ENCODE data around the gene WIPI1. TPM values are rescaled to one million over a fixed set of nuclear protein-coding genes. Genes with fewer than 3 reads are reported as not detected.

WIPI1 gene
- total RNA-seq, 1 donor from 2014 or later = 37.3 TPM

DNA sequence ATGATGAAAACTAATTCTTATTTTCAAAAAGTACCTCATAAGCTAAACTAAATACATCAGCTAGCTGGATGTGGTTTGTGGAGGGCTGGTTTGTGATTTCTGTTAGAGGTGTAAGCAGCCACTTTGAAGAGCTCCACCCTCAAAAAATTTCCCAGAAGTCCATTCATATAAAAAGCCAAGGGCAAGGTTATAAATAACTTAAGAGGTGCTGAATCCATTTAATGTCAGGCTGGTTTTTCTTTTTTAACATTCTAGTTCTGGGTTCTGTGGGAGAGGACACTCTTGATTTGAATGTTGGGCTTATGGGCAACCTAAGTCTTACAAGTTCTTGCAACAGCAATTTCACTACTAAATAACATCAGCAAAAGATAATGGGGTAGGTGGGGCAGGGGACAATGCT, 3.4 kb upstream of the WIPI1 start:
- Histone ChIP-seq H3K27me3 (no peaks in the 10 kb centered on the region), H3K36me3 (no peaks in the 10 kb centered on the region), H3K27ac (no peak overlapping the region), H3K4me3 (no peak overlapping the region), H3K4me1 (peaks cover 26% of the 10 kb centered on the region), H3K9me3 (no peaks in the 10 kb centered on the region)
- TF ChIP-seq POLR2AphosphoS5 (IDR thresholded peaks at IDR 0.05; ENCODE audit: insufficient read depth in 1 of 2, low read depth in 1 of 2) (no peak), POLR2A (IDR thresholded peaks at IDR 0.05) (no peak)
- TF ChIP-seq, protein P1, sequence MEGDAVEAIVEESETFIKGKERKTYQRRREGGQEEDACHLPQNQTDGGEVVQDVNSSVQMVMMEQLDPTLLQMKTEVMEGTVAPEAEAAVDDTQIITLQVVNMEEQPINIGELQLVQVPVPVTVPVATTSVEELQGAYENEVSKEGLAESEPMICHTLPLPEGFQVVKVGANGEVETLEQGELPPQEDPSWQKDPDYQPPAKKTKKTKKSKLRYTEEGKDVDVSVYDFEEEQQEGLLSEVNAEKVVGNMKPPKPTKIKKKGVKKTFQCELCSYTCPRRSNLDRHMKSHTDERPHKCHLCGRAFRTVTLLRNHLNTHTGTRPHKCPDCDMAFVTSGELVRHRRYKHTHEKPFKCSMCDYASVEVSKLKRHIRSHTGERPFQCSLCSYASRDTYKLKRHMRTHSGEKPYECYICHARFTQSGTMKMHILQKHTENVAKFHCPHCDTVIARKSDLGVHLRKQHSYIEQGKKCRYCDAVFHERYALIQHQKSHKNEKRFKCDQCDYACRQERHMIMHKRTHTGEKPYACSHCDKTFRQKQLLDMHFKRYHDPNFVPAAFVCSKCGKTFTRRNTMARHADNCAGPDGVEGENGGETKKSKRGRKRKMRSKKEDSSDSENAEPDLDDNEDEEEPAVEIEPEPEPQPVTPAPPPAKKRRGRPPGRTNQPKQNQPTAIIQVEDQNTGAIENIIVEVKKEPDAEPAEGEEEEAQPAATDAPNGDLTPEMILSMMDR (IDR thresholded peaks at IDR 0.05) = no peak
- intact Hi-C loops (cut with DNase I) = loop anchor here (10.0 kb wide), 1 partner anchor 286 kb away; no protein-coding TSS in a partner anchor
- no peak for DNase-seq (ENCODE audit: extremely low spot score in 2 of 2)

DNA sequence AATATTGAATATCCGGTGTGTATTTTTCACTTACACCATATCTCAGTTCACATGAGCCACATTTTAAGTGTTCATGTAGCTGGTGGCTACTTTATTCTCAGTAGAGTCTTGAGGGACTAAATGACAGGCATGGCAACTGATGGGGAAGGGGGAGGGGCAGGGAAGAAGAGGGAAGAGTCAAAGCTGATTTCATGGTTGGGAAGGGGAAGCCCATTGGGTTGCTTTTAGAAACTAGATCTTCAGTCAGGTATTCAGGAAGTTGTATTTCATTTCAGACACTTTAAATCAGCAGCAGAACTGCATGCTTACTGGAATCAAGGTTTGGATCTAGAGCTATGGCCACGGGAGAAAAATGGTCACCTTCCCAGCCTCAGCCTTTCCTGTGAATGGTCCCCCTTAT, 2.9 kb upstream of the WIPI1 start:
- no peak for TF ChIP-seq POLR2A (IDR thresholded peaks at IDR 0.05)
- TF ChIP-seq, protein P1 (IDR thresholded peaks at IDR 0.05) = no peak
- intact Hi-C loops (cut with DNase I) = loop anchor here (10.0 kb wide), 1 partner anchor 285 kb away; no protein-coding TSS in a partner anchor
- H3K36me3 ChIP-seq = no peaks in the 10 kb centered on the region
- no peak overlapping the region for H3K4me3 ChIP-seq
- H3K27me3 ChIP-seq = no peaks in the 10 kb centered on the region
- no peaks in the 10 kb centered on the region for H3K9me3 ChIP-seq
- no peak for DNase-seq (ENCODE audit: extremely low spot score in 2 of 2)
- H3K27ac ChIP-seq = no peak overlapping the region
- H3K4me1 ChIP-seq = peaks cover 32% of the 10 kb centered on the region

DNA sequence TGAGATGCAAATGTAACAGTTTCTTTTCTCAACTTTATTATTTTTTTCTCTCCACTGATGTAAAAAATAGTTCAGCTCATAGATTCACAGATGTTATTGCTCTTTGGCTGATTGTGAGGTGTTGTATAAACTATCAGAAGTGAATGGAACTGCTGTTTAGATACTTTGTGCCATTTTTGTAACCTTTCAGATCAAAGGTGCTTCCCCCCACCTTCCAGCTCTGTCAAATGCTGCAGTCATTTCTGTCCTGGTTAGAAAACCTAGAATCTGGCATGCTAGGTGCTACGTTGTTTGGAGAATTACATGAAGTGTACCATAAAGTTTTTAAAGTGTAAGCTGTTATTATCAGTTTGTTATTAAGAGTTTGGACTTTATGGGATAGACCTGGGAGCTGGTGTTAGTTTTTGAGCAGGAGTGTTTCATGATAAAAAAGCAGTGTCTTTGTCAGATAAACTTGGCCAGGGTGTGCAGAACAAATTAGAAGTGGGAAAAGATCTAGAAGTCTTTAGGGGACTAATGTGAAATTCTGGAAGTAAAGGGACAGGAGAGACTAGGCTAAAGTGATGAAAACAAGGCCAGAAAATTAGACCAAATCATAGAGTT, 1.8 kb upstream of the WIPI1 start:
- Histone ChIP-seq H3K9me3 (no peaks in the 10 kb centered on the region), H3K4me3 (no peak overlapping the region), H3K27ac (no peak overlapping the region), H3K4me1 (peaks cover 35% of the 10 kb centered on the region), H3K27me3 (no peaks in the 10 kb centered on the region), H3K36me3 (no peaks in the 10 kb centered on the region)
- DNase-seq (ENCODE audit: extremely low spot score in 2 of 2) = no peak
- TF ChIP-seq POLR2AphosphoS5 (IDR thresholded peaks at IDR 0.05; ENCODE audit: insufficient read depth in 1 of 2, low read depth in 1 of 2) = no peak
- TF ChIP-seq, protein P1 (IDR thresholded peaks at IDR 0.05) = no peak
- no peak for TF ChIP-seq POLR2A (IDR thresholded peaks at IDR 0.05)
- intact Hi-C loops (cut with DNase I) = loop anchor here (5.0 kb wide), 1 partner anchor 212 kb away; the partner anchor contains the start of gene AMZ2

DNA sequence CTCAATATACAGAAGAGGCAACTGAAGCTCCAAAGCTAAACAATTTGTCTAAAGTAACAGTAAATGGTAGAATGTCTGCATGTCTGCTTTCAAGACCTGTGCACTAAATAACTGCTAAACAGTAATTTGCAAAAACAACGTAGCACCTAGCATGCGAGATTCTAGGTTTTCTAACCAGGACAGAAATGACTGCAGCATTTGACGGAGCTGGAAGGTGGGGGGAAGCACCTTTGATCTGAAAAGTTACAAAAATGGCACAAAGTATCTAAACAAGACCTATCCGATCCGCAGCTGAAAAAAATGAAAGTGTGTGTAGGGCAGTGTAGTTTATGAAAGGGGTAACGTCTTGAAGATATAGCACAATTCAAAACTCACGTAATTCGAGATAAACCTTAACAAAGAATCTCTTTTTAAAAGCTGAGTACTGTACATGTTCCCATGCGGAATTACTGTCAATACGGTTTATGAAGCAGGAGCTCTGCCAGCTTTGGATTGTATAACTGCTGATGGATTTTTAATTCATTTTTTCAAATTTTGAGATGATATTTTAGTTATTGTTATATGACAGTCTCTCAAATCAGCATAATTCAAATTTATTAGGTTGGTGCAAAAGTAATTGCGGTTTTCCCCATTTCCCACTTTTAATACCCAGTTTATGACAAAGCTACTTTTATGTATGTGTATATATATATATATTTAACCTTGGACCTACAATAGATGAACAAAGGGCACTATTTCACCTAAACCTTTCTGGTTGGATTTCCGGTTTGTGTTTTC, 1.2 kb upstream of the WIPI1 start:
- H3K4me1 ChIP-seq = peaks cover 35% of the 10 kb centered on the region

More for the DNA sequence above, 1.2 kb upstream of the WIPI1 start:
- Histone ChIP-seq H3K27me3 (no peaks in the 10 kb centered on the region), H3K36me3 (no peaks in the 10 kb centered on the region), H3K27ac (peak overlapping the region; percentile 91), H3K4me3 (peak overlapping the region; percentile 53 to 55), H3K9me3 (no peaks in the 10 kb centered on the region)
- intact Hi-C loops (cut with DNase I) = loop anchor here (5.0 kb wide), 1 partner anchor 211 kb away; the partner anchor contains the start of gene AMZ2
- TF ChIP-seq, protein P1 (IDR thresholded peaks at IDR 0.05) = no peak
- TF ChIP-seq POLR2AphosphoS5 (IDR thresholded peaks at IDR 0.05; ENCODE audit: insufficient read depth in 1 of 2, low read depth in 1 of 2) (no peak), POLR2A (IDR thresholded peaks at IDR 0.05) (no peak)
- DNase-seq (ENCODE audit: extremely low spot score in 2 of 2) = no peak
